Nasal cavity respiratory epithelium epithelial cell of viscerocranial mucosa (primary cell): ENCODE results near the gene ZNF283. TPM values are rescaled to one million over a fixed set of nuclear protein-coding genes. Genes with fewer than 3 reads are reported as not detected.

Source experiments
- total RNA-seq: library from RNA; depleted of rRNA; stranded (reverse); fragments of >200 nt; gene quantifications from 2 replicates; pipeline ENCODE4 v1.2.3, GENCODE V29; 2014

Gene ZNF283
- 13.3 and 20.5 TPM in 2 replicates for total RNA-seq

GRCh38 chr19:43826787-43827754 lies at the start of gene ZNF283:
ZNF283 (plus strand) TSS chr19:43827321; CDS start chr19:43833505, 6,184 bp downstream.

DNA sequence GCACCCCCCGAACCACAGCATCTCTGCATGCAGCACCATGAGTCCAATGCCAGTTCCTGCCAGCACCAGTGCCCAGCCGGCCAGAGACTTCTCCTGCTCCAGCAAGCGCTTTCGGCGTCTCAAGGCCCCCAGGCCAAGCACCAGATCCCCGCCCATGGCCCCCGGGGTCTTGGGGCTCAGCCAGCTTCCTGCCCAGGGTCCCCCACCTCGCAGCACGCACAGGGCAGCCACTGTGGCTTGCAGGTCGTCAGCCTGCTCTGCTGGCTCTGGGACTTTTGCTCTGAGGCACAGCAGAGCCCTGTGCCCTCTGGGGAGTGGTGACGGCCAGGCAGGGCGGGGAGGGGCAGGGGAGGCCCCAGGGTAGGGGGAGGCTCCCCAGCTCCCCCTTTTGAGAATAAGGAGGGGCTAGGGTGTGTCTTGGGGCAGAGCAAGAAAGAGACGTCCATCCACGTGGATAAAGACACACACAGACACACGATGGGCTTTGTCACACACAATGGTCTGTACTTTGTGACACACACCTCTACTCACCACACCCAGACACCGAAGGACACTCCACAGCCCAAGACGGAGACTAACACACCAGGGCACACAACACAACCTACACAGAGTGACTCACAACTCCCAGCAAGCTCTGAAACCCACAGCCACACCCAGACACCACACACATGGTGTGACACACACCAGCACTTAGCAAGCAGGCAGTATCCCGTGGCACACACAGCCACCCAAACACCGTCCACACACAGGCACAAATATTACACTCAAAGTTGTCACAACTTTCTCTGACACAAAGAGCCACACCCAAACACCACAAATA lies 46.2 kb upstream of the ZNF283 start, which contains the start of gene KCNN4:
Gene KCNN4, minus strand, starts transcription at position 268 of the 820 bp plus-strand sequence. Its CDS starts 112 bp downstream, at position 156.

DNA sequence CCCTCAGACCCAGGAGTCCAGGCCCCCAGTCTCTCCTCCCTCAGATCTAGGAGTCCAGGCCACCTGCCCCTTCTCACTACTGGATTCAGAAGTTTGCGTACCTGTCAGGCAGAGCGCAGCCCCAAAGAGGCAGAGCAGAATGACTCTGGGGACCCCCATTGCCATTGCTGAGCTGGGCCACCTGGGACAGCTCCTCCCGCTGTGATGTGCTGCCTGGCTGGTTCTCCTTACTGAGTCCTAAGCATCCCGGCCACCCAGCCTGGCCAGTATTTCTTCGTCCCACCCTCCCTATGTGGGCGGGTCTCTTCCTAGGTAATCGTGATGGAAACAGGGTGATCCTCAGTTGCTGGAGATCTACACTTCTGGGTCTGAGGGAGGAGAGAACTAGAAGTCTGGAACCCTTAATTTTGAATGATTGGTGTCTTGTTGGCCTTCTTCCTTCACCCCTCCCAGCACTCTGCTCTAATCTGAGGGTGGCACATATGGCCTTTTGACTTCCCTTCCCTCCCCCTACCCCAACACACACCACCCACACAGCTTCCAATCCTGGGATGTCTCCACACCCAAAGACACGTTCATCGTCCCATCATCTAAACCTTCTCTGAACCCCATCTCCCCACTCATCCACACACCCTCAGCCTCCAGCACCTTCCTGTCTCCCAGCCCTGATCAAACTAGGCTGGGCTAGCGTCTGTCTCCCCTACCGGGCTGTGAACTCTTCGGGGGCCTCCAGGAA lies 24.7 kb upstream of the ZNF283 start, which contains the start of gene LYPD5:
Gene LYPD5, minus strand, starts transcription at position 232 of the 736 bp plus-strand sequence. Its CDS starts 67 bp downstream, at position 165.

GRCh38 chr19:43883864-43884263 lies 56.7 kb downstream of the ZNF283 start, which contains the start of gene ZNF404:
ZNF404 (minus strand) TSS chr19:43883964.

Other genes with a start within 250 kb of the ZNF283 start
- gene IRGQ, start 231.2 kb upstream of the ZNF283 start, total RNA-seq: 16.7 and 30.0 TPM in 2 replicates
- 9.2 TPM in 2 replicates for gene ZNF576, start 230.7 kb upstream of the ZNF283 start, total RNA-seq
- 0.07 TPM in 1 of 2 replicates, not detected in the other for gene SRRM5, start 215.2 kb upstream of the ZNF283 start, total RNA-seq
- gene ZNF428, start 207.7 kb upstream of the ZNF283 start, total RNA-seq: 15.5 and 19.8 TPM in 2 replicates
- gene CADM4, start 187.5 kb upstream of the ZNF283 start, total RNA-seq: 11.6 and 18.7 TPM in 2 replicates
- 60.8 and 78.7 TPM in 2 replicates for gene PLAUR, start 157.2 kb upstream of the ZNF283 start, total RNA-seq
- gene IRGC, start 111.2 kb upstream of the ZNF283 start, total RNA-seq: not detected in 2 replicates
- gene SMG9, start 72.4 kb upstream of the ZNF283 start, total RNA-seq: 4.1 and 9.4 TPM in 2 replicates
- 1.4 and 13.7 TPM in 2 replicates for gene KCNN4, start 46.3 kb upstream of the ZNF283 start, total RNA-seq
- 1.8 and 16.4 TPM in 2 replicates for gene LYPD5, start 24.9 kb upstream of the ZNF283 start, total RNA-seq
- 3.1 and 4.7 TPM in 2 replicates for gene ZNF404, start 56.6 kb downstream of the ZNF283 start, total RNA-seq
- gene ZNF45, start 108.0 kb downstream of the ZNF283 start, total RNA-seq: 17.3 and 19.1 TPM in 2 replicates
- 2.4 and 7.2 TPM in 2 replicates for gene ZNF221, start 123.9 kb downstream of the ZNF283 start, total RNA-seq
- gene ZNF155, start 156.9 kb downstream of the ZNF283 start, total RNA-seq: 9.2 and 10.4 TPM in 2 replicates
- 3.4 and 3.6 TPM in 2 replicates for gene ZNF230, start 175.6 kb downstream of the ZNF283 start, total RNA-seq
- gene ZNF222, start 198.1 kb downstream of the ZNF283 start, total RNA-seq: 8.0 and 14.4 TPM in 2 replicates
- 4.8 and 5.5 TPM in 2 replicates for gene ZNF223, start 224.7 kb downstream of the ZNF283 start, total RNA-seq
- 1.7 and 3.3 TPM in 2 replicates for gene ZNF284, start 244.8 kb downstream of the ZNF283 start, total RNA-seq